Hepatocyte (in vitro differentiated cells): Measurements from ENCODE around the gene EML6. TPM values are rescaled to one million over a fixed set of nuclear protein-coding genes. Genes with fewer than 3 reads are reported as not detected.

ENCODE experiments used
- DNase-seq: peaks from one replicate; pipeline ENCODE4 v3.0.0-alpha.2; 2016; ENCODE audit warnings: low spot score
- H2AFZ ChIP-seq: fragments of 200-600 bp; sonication (generic); 2 replicates; pipeline ENCODE4 v1.6.0; 2016; ENCODE audit warnings: antibody characterized with exemption, mild to moderate bottlenecking
- H3K27ac ChIP-seq: fragments of 200-600 bp; sonication (generic); 2 replicates; pipeline ENCODE4 v1.5.1; 2016; ENCODE audit warnings: mild to moderate bottlenecking
- H3K27me3 ChIP-seq: fragments of 200-600 bp; sonication (generic); 2 replicates; pipeline ENCODE4 v1.6.1; 2016
- H3K36me3 ChIP-seq: fragments of 200-600 bp; sonication (generic); replicated peaks from 2 replicates; pipeline ENCODE4 v1.5.1; 2016; ENCODE audit warnings: low read depth; ENCODE audit not compliant: insufficient read depth
- H3K4me1 ChIP-seq: fragments of 200-600 bp; sonication (generic); 2 replicates; pipeline ENCODE4 v1.5.1; 2016; ENCODE audit warnings: mild to moderate bottlenecking, moderate library complexity; ENCODE audit not compliant: insufficient read depth
- H3K4me2 ChIP-seq: fragments of 200-600 bp; sonication (generic); 2 replicates; pipeline ENCODE4 v1.6.0; 2016
- H3K4me3 ChIP-seq: fragments of 200-600 bp; sonication (generic); 2 replicates; pipeline ENCODE4 v1.5.1; 2016; ENCODE audit warnings: mild to moderate bottlenecking
- H3K79me2 ChIP-seq: fragments of 200-600 bp; sonication (generic); 2 replicates; pipeline ENCODE4 v1.6.0; 2017; ENCODE audit warnings: mild to moderate bottlenecking
- H3K9me2 ChIP-seq: fragments of 200-600 bp; sonication (generic); replicated peaks from 2 replicates; pipeline ENCODE4 v1.6.0; 2017; ENCODE audit warnings: mild to moderate bottlenecking; ENCODE audit not compliant: insufficient read depth
- H3K9me3 ChIP-seq: fragments of 200-600 bp; sonication (generic); 2 replicates; pipeline ENCODE4 v1.5.1; 2016; ENCODE audit warnings: low read depth, mild to moderate bottlenecking
- H4K20me1 ChIP-seq: fragments of 200-600 bp; sonication (generic); 2 replicates; pipeline ENCODE4 v1.6.0; 2016; ENCODE audit warnings: mild to moderate bottlenecking; ENCODE audit not compliant: insufficient read depth, poor library complexity, severe bottlenecking
- CTCF ChIP-seq: fragments of 200-600 bp; sonication (generic); IDR thresholded peaks from 2 replicates; pipeline ENCODE4 v1.5.1; 2016; ENCODE audit warnings: antibody characterized with exemption, mild to moderate bottlenecking; ENCODE audit not compliant: poor library complexity
- EZH2 ChIP-seq: fragments of 200-600 bp; sonication (generic); IDR thresholded peaks from 2 replicates; pipeline ENCODE4 v1.6.1; 2016; ENCODE audit warnings: antibody characterized with exemption, mild to moderate bottlenecking, borderline replicate concordance
- EZH2phosphoT487 ChIP-seq: fragments of 200-600 bp; sonication (generic); IDR thresholded peaks from one replicate; pipeline ENCODE4 v1.6.1; 2018; ENCODE audit warnings: antibody characterized with exemption, mild to moderate bottlenecking, low read depth, moderate library complexity; ENCODE audit not compliant: unreplicated experiment, severe bottlenecking
- WGBS: methylation state at CpG from one replicate; pipeline ENCODE4 v1.1.6; 2016; ENCODE audit warnings: low lambda C conversion rate; ENCODE audit errors: missing lambda C conversion rate; 5-methylcytosine and 5-hydroxymethylcytosine counted together
- polyA plus RNA-seq: library from polyadenylated mRNA; unstranded; fragments of >200 nt; fragmentation: Nextera tagmentation; extraction: Ambion mirVana; gene quantifications from 2 replicates; pipeline ENCODE4 v1.2.1, GENCODE V29; 2016
- total RNA-seq: library from RNA; depleted of rRNA; stranded (reverse); fragments of >200 nt; gene quantifications from 2 replicates; pipeline ENCODE4 v1.2.3, GENCODE V29; 2014

EML6 gene
- total and polyA plus RNA-seq, 2 experiments from 2014 or later, result 1.9 to 4.0 TPM

- Histone ChIP-seq H3K4me3 (no peak overlapping the region), H3K27ac (no peak overlapping the region), H3K4me2 (no peak overlapping the region), H3K27me3 (no peaks in the 10 kb centered on the region), H3K4me1 (no peaks in the 10 kb centered on the region), H4K20me1 (no peaks in the 10 kb centered on the region), H3K9me3 (no peaks in the 10 kb centered on the region), H3K36me3 (no peaks in the 10 kb centered on the region), H3K79me2 (no peaks in the 10 kb centered on the region), H2AFZ (no peak overlapping the region), H3K9me2 (no peaks in the 10 kb centered on the region)
- DNase-seq, result no peak
- TF ChIP-seq EZH2phosphoT487 (no peak), CTCF (no peak), EZH2 (no peak)
- WGBS, result 85% methylated on average over 1 of the region's 1 CpG
These were observed 90.1 kb downstream of the EML6 start for GRCh38 chr2:54813584-54813983.

- H3K4me2 ChIP-seq, result no peak overlapping the region
- H3K27ac ChIP-seq, result no peak overlapping the region
- 85% methylated on average over 9 of the region's 9 CpGs for WGBS
- DNase-seq, result no peak
- H2AFZ ChIP-seq, result no peak overlapping the region
- H3K27me3 ChIP-seq, result no peaks in the 10 kb centered on the region
- no peaks in the 10 kb centered on the region for H4K20me1 ChIP-seq
- no peaks in the 10 kb centered on the region for H3K79me2 ChIP-seq
- H3K4me1 ChIP-seq, result no peaks in the 10 kb centered on the region
- TF ChIP-seq CTCF, result no peak
- no peak for TF ChIP-seq EZH2
- no peak for TF ChIP-seq EZH2phosphoT487
- H3K9me3 ChIP-seq, result no peaks in the 10 kb centered on the region
- no peak overlapping the region for H3K4me3 ChIP-seq
- H3K9me2 ChIP-seq, result no peaks in the 10 kb centered on the region
- H3K36me3 ChIP-seq, result no peaks in the 10 kb centered on the region
These were observed 91.1 kb downstream of the EML6 start for GRCh38 chr2:54814389-54815147.

GRCh38 chr2:54815148-54815539 is 91.7 kb downstream of the EML6 start:
- Histone ChIP-seq H2AFZ (no peak overlapping the region), H4K20me1 (no peaks in the 10 kb centered on the region), H3K36me3 (no peaks in the 10 kb centered on the region), H3K27me3 (no peaks in the 10 kb centered on the region), H3K79me2 (no peaks in the 10 kb centered on the region), H3K4me1 (no peaks in the 10 kb centered on the region), H3K27ac (no peak overlapping the region), H3K4me3 (no peak overlapping the region), H3K9me2 (no peaks in the 10 kb centered on the region), H3K4me2 (no peak overlapping the region), H3K9me3 (no peaks in the 10 kb centered on the region)
- DNase-seq, result no peak
- TF ChIP-seq EZH2phosphoT487, result no peak
- TF ChIP-seq CTCF, result no peak
- no peak for TF ChIP-seq EZH2
- WGBS, result 85% methylated on average over 1 of the region's 1 CpG

GRCh38 chr2:54818226-54818625 is 94.8 kb downstream of the EML6 start:
- H3K79me2 ChIP-seq, result no peaks in the 10 kb centered on the region
- H2AFZ ChIP-seq, result no peak overlapping the region

More at GRCh38 chr2:54818226-54818625, 94.8 kb downstream of the EML6 start:
- H3K4me1 ChIP-seq, result no peaks in the 10 kb centered on the region
- H3K27me3 ChIP-seq, result no peaks in the 10 kb centered on the region
- no peaks in the 10 kb centered on the region for H3K36me3 ChIP-seq
- TF ChIP-seq CTCF, result no peak
- TF ChIP-seq EZH2, result no peak
- no peak for TF ChIP-seq EZH2phosphoT487
- no peaks in the 10 kb centered on the region for H3K9me3 ChIP-seq
- no peak overlapping the region for H3K27ac ChIP-seq
- H4K20me1 ChIP-seq, result no peaks in the 10 kb centered on the region
- H3K4me3 ChIP-seq, result no peak overlapping the region
- WGBS, result 93% methylated on average over 2 of the region's 2 CpGs
- no peak for DNase-seq
- H3K4me2 ChIP-seq, result no peak overlapping the region
- H3K9me2 ChIP-seq, result no peaks in the 10 kb centered on the region
